A673 (cell line): ENCODE data around the gene BUB3. TPM values are rescaled to one million over a fixed set of nuclear protein-coding genes. Genes with fewer than 3 reads are reported as not detected.

Experiments used
- BruUV-seq: library from RNA; stranded (reverse); fragments of 400-500 nt; replicated peaks from 2 replicates; lab custom pipeline; 2021; lab: Mats Ljungman, UMichigan
- CTCF ChIA-PET: fragments of 300-600 bp; sonication (Branson Sonifier 250); formaldehyde crosslinking; loops from one replicate; lab custom pipeline; 2022; ENCODE audit warnings: antibody characterized with exemption; lab: Charles Lee
- POLR2A ChIA-PET: fragments of 300-600 bp; sonication (Branson Sonifier 250); formaldehyde crosslinking; loops from one replicate; lab custom pipeline; 2022; ENCODE audit warnings: antibody characterized with exemption; ENCODE audit not compliant: low non-redundant PET; lab: Charles Lee
- DNase-seq: peaks from one replicate; pipeline ENCODE4 v3.0.0-alpha.2; 2015; ENCODE audit warnings: low spot score
- H3K27ac ChIP-seq: fragments of 200-600 bp; sonication (generic); 2 replicates; pipeline ENCODE4 v1.5.1; 2016; ENCODE audit warnings: mixed run types, low read depth, mild to moderate bottlenecking, mixed read lengths, antibody characterized with exemption, low read length; ENCODE audit not compliant: poor library complexity, severe bottlenecking
- H3K27me3 ChIP-seq: fragments of 200-600 bp; sonication (generic); replicated peaks from 2 replicates; pipeline ENCODE4 v1.6.1; 2017; ENCODE audit warnings: mixed run types, low read depth, mild to moderate bottlenecking, mixed read lengths, antibody characterized with exemption, low read length; ENCODE audit not compliant: insufficient read depth, poor library complexity
- H3K36me3 ChIP-seq: fragments of 200-600 bp; sonication (generic); 2 replicates; pipeline ENCODE4 v1.6.1; 2016; ENCODE audit warnings: mixed run types, mild to moderate bottlenecking, mixed read lengths, antibody characterized with exemption, low read length; ENCODE audit not compliant: insufficient read depth, poor library complexity, severe bottlenecking
- H3K4me1 ChIP-seq: fragments of 200-600 bp; sonication (generic); 2 replicates; pipeline ENCODE4 v1.6.1; 2017; ENCODE audit warnings: mixed run types, mild to moderate bottlenecking, mixed read lengths, antibody characterized with exemption, low read length; ENCODE audit not compliant: insufficient read depth, poor library complexity, severe bottlenecking
- H3K4me3 ChIP-seq: fragments of 200-600 bp; sonication (generic); 2 replicates; pipeline ENCODE4 v1.5.1; 2016; ENCODE audit warnings: low read depth, mixed run types, mild to moderate bottlenecking, mixed read lengths, low read length; ENCODE audit not compliant: poor library complexity, severe bottlenecking
- H3K9me3 ChIP-seq: fragments of 200-600 bp; sonication (generic); 2 replicates; pipeline ENCODE4 v1.6.1; 2016; ENCODE audit warnings: mixed run types, low read depth, mild to moderate bottlenecking, mixed read lengths, antibody characterized with exemption, low read length; ENCODE audit not compliant: poor library complexity, severe bottlenecking
- EZH2 ChIP-seq: fragments of 200-600 bp; sonication (generic); IDR thresholded peaks from 2 replicates; pipeline ENCODE4 v1.6.1; 2017; ENCODE audit warnings: borderline replicate concordance, low read depth, mild to moderate bottlenecking, mixed read lengths, antibody characterized with exemption, low read length; ENCODE audit not compliant: poor library complexity, severe bottlenecking
- intact Hi-C: fragments of 100-400 bp; cut with micrococcal nuclease; formaldehyde crosslinking; loops from one replicate; pipeline ENCODE4 v1.10.0; 2022; ENCODE audit not compliant: unreplicated experiment
- total RNA-seq: library from RNA; stranded (reverse); gene quantifications from 2 replicates; pipeline ENCODE4 v1.2.3, GENCODE V29; 2021
- TF ChIP-seq, protein P1 (sequence below): fragments of 300-800, 200-600 bp; sonication (generic); conservative IDR thresholded peaks from 2 replicates; pipeline ENCODE4 v1.5.1; 2017; ENCODE audit warnings: low read depth, mild to moderate bottlenecking, antibody characterized with exemption, low read length, moderate library complexity, mixed read lengths

BUB3 gene
- total RNA-seq, 1 experiment from 2014 or later = 207 TPM

DNA sequence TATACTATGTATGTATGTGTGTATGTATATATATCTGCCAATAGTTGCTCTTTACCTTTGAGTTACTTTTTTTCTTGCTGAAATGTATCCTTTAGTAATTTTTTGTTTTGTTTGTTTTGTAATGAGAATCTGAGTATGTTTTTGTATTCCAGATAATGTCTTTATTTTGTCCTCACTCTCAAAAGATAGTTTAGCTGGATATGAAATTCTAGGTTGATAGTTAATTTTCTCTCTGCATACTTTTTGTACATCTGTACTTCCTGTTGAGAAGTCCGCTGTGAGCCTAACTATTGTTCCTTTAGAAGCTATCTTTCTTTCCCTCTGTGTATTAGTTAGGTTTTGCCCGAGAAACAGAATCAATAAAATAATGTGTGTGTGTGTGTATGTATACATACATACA is 29.5 kb downstream of the BUB3 start:
- TF ChIP-seq EZH2 = no peak
- TF ChIP-seq, protein P1, sequence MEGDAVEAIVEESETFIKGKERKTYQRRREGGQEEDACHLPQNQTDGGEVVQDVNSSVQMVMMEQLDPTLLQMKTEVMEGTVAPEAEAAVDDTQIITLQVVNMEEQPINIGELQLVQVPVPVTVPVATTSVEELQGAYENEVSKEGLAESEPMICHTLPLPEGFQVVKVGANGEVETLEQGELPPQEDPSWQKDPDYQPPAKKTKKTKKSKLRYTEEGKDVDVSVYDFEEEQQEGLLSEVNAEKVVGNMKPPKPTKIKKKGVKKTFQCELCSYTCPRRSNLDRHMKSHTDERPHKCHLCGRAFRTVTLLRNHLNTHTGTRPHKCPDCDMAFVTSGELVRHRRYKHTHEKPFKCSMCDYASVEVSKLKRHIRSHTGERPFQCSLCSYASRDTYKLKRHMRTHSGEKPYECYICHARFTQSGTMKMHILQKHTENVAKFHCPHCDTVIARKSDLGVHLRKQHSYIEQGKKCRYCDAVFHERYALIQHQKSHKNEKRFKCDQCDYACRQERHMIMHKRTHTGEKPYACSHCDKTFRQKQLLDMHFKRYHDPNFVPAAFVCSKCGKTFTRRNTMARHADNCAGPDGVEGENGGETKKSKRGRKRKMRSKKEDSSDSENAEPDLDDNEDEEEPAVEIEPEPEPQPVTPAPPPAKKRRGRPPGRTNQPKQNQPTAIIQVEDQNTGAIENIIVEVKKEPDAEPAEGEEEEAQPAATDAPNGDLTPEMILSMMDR = no peak
- no peak overlapping the region for H3K4me3 ChIP-seq
- no peaks in the 10 kb centered on the region for H3K27me3 ChIP-seq
- no peak for DNase-seq
- POLR2A ChIA-PET = no interaction called here
- no peaks in the 10 kb centered on the region for H3K36me3 ChIP-seq
- H3K4me1 ChIP-seq = no peaks in the 10 kb centered on the region
- BruUV-seq = no TSS peak
- peaks cover 18% of the 10 kb centered on the region for H3K9me3 ChIP-seq
- CTCF ChIA-PET = no interaction called here
- intact Hi-C loops = no loop called here
- H3K27ac ChIP-seq = no peak overlapping the region

DNA sequence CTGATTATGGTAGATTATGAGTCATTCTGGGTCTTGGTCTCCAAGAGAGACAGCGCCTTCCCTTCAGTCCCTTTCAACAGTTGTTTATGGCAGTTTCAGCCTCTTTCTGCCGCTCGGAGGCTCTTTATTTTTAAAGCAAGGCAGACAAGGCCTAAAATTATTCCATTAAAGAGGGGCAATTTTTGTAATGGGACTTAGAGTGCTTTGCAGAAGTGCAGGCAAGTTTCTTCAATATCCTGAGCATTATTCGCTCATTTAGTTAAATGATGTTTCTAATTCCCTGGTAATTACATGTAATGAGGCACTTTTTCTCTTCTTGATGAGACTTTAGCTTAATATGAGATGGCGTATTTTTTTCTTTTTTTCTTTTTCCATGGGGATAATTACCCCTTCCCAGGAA is 33.6 kb downstream of the BUB3 start:
- peak; percentile 33 for DNase-seq
- ChIA-PET CTCF (no interaction called here), POLR2A (no interaction called here)
- Histone ChIP-seq H3K9me3 (peaks cover 18% of the 10 kb centered on the region), H3K4me3 (no peak overlapping the region), H3K4me1 (no peaks in the 10 kb centered on the region), H3K36me3 (no peaks in the 10 kb centered on the region), H3K27ac (no peak overlapping the region), H3K27me3 (no peaks in the 10 kb centered on the region)
- BruUV-seq = no TSS peak
- intact Hi-C loops = no loop called here
- no peak for TF ChIP-seq EZH2
- TF ChIP-seq, protein P1 = no peak

DNA sequence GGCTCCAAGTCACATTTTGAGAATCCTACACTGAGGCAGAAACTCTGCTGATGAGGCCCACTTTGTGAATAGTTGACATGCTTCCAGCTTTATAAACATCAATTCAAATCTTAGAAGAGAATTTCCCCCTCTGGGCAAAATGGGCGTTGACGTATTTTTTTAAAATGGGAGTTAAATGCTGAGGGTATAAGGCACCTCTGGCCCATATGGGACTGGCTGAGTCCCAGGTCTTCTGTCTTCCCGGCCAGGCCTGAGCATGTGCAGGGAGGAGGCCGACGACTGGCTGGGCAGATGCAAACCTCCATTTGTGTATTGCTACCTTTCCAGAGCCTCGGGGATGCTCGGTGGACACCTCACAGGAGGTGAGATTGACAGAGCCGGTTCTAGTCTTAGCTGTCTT is 37.7 kb downstream of the BUB3 start:
- H3K9me3 ChIP-seq = no peaks in the 10 kb centered on the region
- CTCF ChIA-PET = no interaction called here

More for the DNA sequence above, 37.7 kb downstream of the BUB3 start:
- Histone ChIP-seq H3K4me1 (no peaks in the 10 kb centered on the region), H3K4me3 (no peak overlapping the region), H3K36me3 (no peaks in the 10 kb centered on the region), H3K27ac (no peak overlapping the region), H3K27me3 (no peaks in the 10 kb centered on the region)
- BruUV-seq = no TSS peak
- intact Hi-C loops = no loop called here
- DNase-seq = no peak
- POLR2A ChIA-PET = no interaction called here
- TF ChIP-seq, protein P1 = no peak
- no peak for TF ChIP-seq EZH2
